HL-60 (cell line): Measurements from ENCODE around the gene POU2F3.

Experiments
- GABPA ChIP-seq: IDR thresholded peaks from 2 replicates; pipeline ENCODE4 v1.6.1; 2012; ENCODE audit warnings: low read depth
- POLR2AphosphoS5 ChIP-seq: IDR thresholded peaks from 2 replicates; pipeline ENCODE4 v1.6.1; 2012; ENCODE audit warnings: low read depth
- SPI1 ChIP-seq: IDR thresholded peaks from 2 replicates; pipeline ENCODE4 v1.6.1; 2012; ENCODE audit warnings: low read depth, mild to moderate bottlenecking, borderline replicate concordance
- TF ChIP-seq, protein P1 (sequence below): IDR thresholded peaks from one replicate; pipeline ENCODE4 v1.5.1; 2011; ENCODE audit warnings: low read length, control low read depth, inconsistent platforms; ENCODE audit not compliant: insufficient read depth
- TF ChIP-seq, protein P2 (sequence below): IDR thresholded peaks from 2 replicates; pipeline ENCODE4 v1.6.1; 2012; ENCODE audit warnings: low read depth; ENCODE audit not compliant: insufficient replicate concordance

DNA sequence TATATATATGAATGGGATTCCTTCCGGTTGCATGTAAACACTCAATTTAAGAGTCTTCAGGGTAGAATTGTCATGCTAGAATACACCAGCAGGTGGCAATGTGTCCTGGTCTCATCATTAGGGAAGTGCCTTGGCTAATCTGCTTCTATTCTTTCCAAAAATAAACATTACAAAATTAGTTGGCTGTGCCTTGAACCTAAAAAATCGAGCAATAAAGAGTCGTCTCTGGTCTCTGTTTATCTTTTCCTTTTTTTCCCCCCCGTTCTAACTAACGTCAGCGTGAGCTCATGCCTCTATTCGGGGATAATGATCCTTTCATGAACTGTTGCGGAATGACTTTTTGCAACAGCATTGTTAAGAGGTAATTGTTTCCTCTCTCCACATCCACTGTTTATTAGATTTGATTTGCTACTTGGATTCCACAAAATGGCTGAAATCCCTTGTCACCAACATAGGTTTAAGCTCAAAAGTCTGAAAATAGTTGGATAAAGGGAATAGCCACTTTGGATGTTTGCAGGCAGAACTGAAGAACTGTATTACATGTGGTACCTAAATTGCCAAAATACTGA is 95.0 kb downstream of the POU2F3 start:
- TF ChIP-seq, protein P1, sequence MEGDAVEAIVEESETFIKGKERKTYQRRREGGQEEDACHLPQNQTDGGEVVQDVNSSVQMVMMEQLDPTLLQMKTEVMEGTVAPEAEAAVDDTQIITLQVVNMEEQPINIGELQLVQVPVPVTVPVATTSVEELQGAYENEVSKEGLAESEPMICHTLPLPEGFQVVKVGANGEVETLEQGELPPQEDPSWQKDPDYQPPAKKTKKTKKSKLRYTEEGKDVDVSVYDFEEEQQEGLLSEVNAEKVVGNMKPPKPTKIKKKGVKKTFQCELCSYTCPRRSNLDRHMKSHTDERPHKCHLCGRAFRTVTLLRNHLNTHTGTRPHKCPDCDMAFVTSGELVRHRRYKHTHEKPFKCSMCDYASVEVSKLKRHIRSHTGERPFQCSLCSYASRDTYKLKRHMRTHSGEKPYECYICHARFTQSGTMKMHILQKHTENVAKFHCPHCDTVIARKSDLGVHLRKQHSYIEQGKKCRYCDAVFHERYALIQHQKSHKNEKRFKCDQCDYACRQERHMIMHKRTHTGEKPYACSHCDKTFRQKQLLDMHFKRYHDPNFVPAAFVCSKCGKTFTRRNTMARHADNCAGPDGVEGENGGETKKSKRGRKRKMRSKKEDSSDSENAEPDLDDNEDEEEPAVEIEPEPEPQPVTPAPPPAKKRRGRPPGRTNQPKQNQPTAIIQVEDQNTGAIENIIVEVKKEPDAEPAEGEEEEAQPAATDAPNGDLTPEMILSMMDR: peak; percentile 30
- TF ChIP-seq, protein P2, sequence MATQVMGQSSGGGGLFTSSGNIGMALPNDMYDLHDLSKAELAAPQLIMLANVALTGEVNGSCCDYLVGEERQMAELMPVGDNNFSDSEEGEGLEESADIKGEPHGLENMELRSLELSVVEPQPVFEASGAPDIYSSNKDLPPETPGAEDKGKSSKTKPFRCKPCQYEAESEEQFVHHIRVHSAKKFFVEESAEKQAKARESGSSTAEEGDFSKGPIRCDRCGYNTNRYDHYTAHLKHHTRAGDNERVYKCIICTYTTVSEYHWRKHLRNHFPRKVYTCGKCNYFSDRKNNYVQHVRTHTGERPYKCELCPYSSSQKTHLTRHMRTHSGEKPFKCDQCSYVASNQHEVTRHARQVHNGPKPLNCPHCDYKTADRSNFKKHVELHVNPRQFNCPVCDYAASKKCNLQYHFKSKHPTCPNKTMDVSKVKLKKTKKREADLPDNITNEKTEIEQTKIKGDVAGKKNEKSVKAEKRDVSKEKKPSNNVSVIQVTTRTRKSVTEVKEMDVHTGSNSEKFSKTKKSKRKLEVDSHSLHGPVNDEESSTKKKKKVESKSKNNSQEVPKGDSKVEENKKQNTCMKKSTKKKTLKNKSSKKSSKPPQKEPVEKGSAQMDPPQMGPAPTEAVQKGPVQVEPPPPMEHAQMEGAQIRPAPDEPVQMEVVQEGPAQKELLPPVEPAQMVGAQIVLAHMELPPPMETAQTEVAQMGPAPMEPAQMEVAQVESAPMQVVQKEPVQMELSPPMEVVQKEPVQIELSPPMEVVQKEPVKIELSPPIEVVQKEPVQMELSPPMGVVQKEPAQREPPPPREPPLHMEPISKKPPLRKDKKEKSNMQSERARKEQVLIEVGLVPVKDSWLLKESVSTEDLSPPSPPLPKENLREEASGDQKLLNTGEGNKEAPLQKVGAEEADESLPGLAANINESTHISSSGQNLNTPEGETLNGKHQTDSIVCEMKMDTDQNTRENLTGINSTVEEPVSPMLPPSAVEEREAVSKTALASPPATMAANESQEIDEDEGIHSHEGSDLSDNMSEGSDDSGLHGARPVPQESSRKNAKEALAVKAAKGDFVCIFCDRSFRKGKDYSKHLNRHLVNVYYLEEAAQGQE: no peak
- no peak for TF ChIP-seq POLR2AphosphoS5
- TF ChIP-seq GABPA: no peak
- TF ChIP-seq SPI1: peak; percentile 77
